ENCODE data around the gene KCNJ5. TPM values are rescaled to one million over a fixed set of nuclear protein-coding genes. Genes with fewer than 3 reads are reported as not detected.

KCNJ5 gene
- total RNA-seq, 8 experiments from 2014 or later, result 0.15 to 3.6 (median 1.2) TPM; not detected in 1

DNA sequence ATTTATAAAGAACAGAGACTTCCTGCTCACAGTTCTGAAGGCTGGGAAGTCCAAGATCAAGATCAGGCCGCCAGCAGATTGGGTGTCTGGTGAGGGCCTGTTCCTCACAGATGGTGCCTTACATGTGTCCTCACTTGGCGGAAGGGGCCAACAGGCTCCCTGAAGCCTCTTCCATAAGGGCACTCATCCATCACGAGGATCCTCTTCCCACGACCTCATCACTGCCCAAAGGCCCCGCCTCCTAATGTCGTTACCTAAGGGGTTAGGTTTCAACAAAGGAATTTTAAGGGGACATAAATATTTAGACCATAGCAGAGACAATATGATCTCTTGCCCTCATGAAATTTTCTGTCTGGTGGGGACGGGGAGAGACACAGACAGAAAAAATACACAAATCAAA is 32.9 kb downstream of the KCNJ5 start:
- ATAC-seq (replicated peaks in 6 of 8), result no peak
- Histone ChIP-seq H3K4me3 (no peak overlapping the region), H3K27ac (no peak overlapping the region), H3K4me1 (replicated peaks in 1 of 2) (peaks cover 26 to 38% of the 10 kb centered on the region in 2 donors)
- in situ Hi-C loops (cut with MboI; ENCODE audit: low pct_unique_long_range_greater_than_20kb in 2 of 9, low sequenced_read_pairs in 9 of 9, unreplicated experiment in 9 of 9), result no loop called here
- 42 to 100% (median 73%) methylated on average over 1 to 6 of the region's 7 CpGs; no CpG with 5 or more reads in 3 of the 10 experiments for WGBS, 10 experiments

DNA sequence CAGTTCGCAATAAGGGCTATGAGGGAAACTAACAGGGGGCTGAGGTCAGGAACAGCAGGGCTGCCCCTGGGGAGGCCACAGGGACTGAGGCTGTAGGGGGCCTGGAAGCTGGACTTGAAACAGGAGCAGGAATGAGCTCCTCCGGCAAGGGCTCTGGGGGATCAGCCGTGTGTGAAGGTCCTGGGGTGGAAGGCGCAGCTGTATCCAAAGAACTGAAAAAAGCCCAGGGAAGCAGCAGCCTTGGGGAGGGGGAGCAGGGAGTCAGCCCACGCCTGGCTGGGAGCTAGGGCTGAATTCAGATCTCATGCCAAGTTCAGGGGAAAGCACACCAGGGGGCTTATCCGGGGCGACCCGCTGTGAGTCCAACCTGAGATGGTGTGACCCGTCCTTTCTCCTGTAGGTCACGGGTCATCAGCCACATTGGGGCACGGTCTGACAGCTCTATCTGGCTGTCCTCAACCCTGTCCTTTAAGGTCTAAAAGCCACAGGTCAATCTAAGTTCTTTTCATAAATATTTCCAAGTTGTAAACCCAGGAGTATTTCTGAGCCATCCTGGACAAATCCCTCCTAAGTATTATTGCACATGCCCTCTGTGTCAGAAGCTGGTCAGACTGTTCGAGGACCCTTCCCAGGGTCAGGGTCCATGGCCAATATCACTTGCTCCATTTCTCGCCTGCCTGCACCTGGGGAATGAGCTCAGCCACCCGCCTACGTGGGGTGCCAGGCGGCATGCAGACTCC is 33.5 kb downstream of the KCNJ5 start:
- WGBS, 10 experiments, result 49 to 93% (median 71%) methylated on average over 1 to 10 of the region's 16 CpGs; no CpG with 5 or more reads in 3 of the 10 experiments
- Histone ChIP-seq H3K4me3 (no peak overlapping the region), H3K27ac (no peak overlapping the region), H3K4me1 (replicated peaks in 1 of 2) (peaks cover 27 to 42% of the 10 kb centered on the region in 2 donors)
- in situ Hi-C loops (cut with MboI; ENCODE audit: low pct_unique_long_range_greater_than_20kb in 2 of 9, low sequenced_read_pairs in 9 of 9, unreplicated experiment in 9 of 9), result no loop called here
- no peak for ATAC-seq (replicated peaks in 6 of 8)

DNA sequence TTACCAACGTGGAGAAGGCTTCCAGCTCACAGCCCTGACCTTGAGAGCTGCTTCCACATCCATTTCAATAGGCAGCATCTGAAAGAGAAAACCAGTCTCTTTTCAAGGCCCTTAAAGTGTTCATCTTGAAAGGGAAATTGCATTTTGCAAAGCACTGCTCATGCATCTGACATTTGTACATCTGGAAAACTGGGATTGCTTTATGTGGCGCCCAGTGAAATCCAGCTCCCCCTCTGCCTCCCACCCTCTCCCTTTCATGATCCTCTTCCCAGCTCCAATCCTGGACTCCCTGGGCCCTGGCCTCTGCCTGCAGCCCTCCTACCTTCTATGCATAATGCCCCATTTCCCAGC is 34.1 kb downstream of the KCNJ5 start:
- in situ Hi-C loops (cut with MboI; ENCODE audit: low pct_unique_long_range_greater_than_20kb in 2 of 9, low sequenced_read_pairs in 9 of 9, unreplicated experiment in 9 of 9), result no loop called here
- Histone ChIP-seq H3K27ac (no peak overlapping the region), H3K4me1 (replicated peaks in 1 of 2) (peaks cover 29 to 48% of the 10 kb centered on the region in 2 donors), H3K4me3 (no peak overlapping the region)
- ATAC-seq (replicated peaks in 6 of 8), result no peak
- 0 to 86% (median 20%) methylated on average over 1 to 2 of the region's 2 CpGs; no CpG with 5 or more reads in 5 of the 10 experiments for WGBS, 10 experiments

DNA sequence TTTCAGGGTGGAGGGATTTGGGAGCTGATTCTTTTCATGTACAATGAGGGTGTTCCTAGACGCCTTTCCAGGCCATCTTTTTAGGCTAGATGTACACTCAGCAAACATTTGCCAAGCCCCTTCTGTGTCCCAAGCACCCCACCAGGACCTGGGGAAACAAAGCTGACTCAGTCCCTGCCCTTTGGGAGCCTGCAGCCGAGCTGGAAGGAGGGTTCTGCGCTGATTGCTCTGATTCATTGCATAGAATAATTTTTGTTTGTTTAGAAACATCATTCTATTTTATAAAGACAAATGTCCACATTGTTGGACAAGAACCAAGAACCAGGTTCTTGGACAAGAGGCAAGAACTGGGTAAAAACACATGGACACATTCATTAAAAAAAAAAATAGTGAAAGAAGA is 34.8 kb downstream of the KCNJ5 start:
- no peak overlapping the region for H3K4me3 ChIP-seq
- ATAC-seq (replicated peaks in 6 of 8), result no peak
- in situ Hi-C loops (cut with MboI; ENCODE audit: low pct_unique_long_range_greater_than_20kb in 2 of 9, low sequenced_read_pairs in 9 of 9, unreplicated experiment in 9 of 9), result no loop called here
- peaks cover 29 to 48% of the 10 kb centered on the region in 2 donors for H3K4me1 ChIP-seq (replicated peaks in 1 of 2)
- WGBS, 10 experiments, result 15 to 85% (median 63%) methylated on average over 1 to 3 of the region's 3 CpGs; no CpG with 5 or more reads in 1 of the 10 experiments
- no peak overlapping the region for H3K27ac ChIP-seq

DNA sequence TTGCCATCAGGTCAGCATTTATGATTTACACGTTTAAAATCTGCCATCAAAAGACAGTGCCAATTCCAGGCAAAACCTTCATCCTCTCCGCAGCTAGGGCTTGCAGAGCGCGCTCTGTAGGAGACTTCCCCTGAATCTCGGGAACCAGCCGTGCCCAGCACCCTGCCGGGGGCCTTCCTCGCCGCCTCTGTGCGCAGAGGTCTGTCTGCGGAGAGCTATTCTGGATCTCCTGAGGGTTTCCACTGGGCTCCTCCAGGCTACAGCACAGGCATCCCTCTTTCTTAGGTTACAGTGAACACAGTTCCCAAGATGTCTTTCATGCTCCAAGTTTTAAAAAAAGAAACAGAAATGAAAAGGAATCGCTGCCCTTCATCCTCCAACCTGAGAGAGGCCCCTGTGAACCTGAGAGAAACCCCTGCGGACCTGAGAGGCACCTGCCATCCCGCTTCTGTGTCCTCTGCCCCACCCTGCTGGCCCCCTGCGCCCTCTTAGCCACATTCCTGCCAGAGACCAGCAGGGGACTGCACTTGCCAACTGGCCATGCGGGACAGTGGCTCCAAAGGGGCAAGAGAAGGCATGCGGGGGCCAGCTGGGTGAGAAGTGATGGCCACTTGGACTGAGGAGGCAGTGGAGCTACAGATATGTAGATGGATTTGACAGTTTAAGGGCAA is 35.4 kb downstream of the KCNJ5 start:
- Histone ChIP-seq H3K4me1 (replicated peaks in 1 of 2) (peaks cover 29 to 44% of the 10 kb centered on the region in 2 donors), H3K27ac (no peak overlapping the region), H3K4me3 (no peak overlapping the region)
- 46 to 89% (median 75%) methylated on average over 3 to 10 of the region's 17 CpGs; no CpG with 5 or more reads in 3 of the 10 experiments for WGBS, 10 experiments
- no peak for ATAC-seq (replicated peaks in 6 of 8)
- in situ Hi-C loops (cut with MboI; ENCODE audit: low pct_unique_long_range_greater_than_20kb in 2 of 9, low sequenced_read_pairs in 9 of 9, unreplicated experiment in 9 of 9), result no loop called here

DNA sequence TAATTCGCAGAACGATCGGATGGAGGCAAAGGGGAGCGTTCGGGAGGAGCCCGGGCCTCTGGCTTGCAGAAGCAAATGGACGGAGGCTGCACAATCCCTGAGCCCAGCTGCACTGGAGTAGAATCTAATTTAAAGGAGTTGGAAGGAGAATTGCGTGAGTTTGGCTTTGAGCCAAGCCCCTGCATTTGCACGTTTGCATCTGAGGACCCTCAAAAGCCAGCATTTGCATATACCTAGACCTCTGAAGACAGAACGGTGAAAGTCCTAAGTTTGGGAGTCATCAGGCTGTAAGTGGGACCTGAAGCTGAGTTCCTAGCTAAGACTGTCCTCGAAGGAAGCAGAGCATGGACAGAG is 35.9 kb downstream of the KCNJ5 start:
- Histone ChIP-seq H3K4me3 (no peak overlapping the region), H3K4me1 (replicated peaks in 1 of 2) (peaks cover 31 to 49% of the 10 kb centered on the region in 2 donors), H3K27ac (no peak overlapping the region)
- 32 to 78% (median 63%) methylated on average over 1 to 6 of the region's 11 CpGs; no CpG with 5 or more reads in 2 of the 10 experiments for WGBS, 10 experiments
- no peak for ATAC-seq (replicated peaks in 6 of 8)
- in situ Hi-C loops (cut with MboI; ENCODE audit: low pct_unique_long_range_greater_than_20kb in 2 of 9, low sequenced_read_pairs in 9 of 9, unreplicated experiment in 9 of 9), result no loop called here

DNA sequence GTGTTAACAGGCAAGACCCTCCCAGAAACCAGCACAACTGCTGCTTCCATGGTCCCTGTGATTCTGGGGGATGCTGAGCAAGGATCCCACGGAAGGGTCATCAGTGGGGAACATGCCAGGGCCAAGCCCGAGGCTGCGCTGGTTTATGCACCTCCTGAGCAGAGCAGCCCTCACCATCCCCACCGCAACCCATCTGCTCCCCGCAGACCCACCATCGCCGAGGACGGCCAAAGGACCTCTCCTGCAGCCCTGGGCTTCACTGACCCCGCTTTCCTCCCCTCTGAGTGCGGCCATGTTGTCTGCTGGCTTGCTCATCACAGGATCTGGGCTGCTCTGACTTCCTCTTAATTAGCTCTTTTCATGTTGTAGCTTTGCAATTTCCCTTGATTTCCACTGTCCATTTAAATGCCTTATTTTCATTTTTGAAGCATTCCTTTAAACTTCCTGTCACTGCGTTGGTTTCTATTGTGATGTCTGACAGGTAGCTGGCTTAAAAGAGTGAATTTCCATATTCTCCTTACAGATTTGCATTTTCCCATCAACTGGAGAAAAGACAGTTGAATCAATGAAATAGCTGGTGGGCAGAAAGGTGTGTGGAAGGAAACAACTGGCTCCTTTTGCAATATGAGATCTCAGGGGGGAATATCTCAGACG is 36.7 kb downstream of the KCNJ5 start:
- no peak for ATAC-seq (replicated peaks in 6 of 8)
- Histone ChIP-seq H3K27ac (no peak overlapping the region), H3K4me3 (no peak overlapping the region), H3K4me1 (replicated peaks in 1 of 2) (peaks cover 34 to 51% of the 10 kb centered on the region in 2 donors)
- in situ Hi-C loops (cut with MboI; ENCODE audit: low pct_unique_long_range_greater_than_20kb in 2 of 9, low sequenced_read_pairs in 9 of 9, unreplicated experiment in 9 of 9), result no loop called here
- 54 to 100% (median 83%) methylated on average over 1 to 9 of the region's 12 CpGs; no CpG with 5 or more reads in 1 of the 10 experiments for WGBS, 10 experiments

DNA sequence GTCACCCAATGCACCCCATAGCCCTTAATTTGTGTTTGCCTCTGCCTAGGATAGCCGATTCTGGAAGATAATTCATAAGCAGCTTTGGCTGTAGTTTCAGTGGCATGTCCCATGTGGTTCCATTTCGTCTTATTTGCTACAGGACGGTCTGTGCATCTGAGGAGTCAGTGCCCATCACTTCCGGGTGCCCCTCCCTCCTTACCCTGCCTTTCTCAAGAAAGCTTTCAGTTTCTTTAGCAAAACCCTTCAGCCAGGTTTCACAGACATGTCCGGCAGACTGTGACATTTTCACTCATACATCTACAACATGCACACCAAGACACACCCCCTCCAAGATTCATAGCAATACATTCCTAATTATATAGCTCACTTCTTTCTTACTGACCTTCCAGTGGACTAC is 37.2 kb downstream of the KCNJ5 start:
- WGBS, 10 experiments, result 28 to 100% (median 67%) methylated on average over 1 to 5 of the region's 5 CpGs; no CpG with 5 or more reads in 1 of the 10 experiments

DNA sequence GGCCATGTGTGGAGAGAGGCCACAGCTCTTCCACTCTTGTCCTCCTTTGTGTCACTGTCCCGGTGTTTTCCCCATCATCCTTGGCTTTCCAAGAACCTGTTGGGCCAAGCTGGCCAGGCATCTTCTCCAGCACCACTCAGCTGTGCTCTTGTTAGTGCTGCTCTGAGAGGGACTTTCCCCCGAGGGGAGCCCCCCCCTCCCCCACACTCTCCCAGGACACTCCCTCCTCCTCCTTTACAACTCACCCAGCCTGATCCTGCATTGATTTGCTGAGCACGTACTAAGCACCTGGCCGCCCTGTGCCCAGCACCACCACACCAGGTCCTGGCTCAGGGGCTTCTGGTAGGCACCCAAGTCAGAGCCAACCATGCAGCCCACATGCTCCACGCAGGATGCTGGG is 38.3 kb downstream of the KCNJ5 start:
- peak overlapping the region; percentile 45 to 67 for H3K27ac ChIP-seq
- ATAC-seq (replicated peaks in 6 of 8), result peak in 6 of 8 experiments; percentile 23 to 31 (median 25)
- in situ Hi-C loops (cut with MboI; ENCODE audit: low pct_unique_long_range_greater_than_20kb in 2 of 9, low sequenced_read_pairs in 9 of 9, unreplicated experiment in 9 of 9), result no loop called here
- H3K4me3 ChIP-seq, result no peak overlapping the region
- H3K4me1 ChIP-seq (replicated peaks in 1 of 2), result peaks cover 34 to 51% of the 10 kb centered on the region in 2 donors
- 100% methylated on average over 1 of the region's 5 CpGs; no CpG with 5 or more reads in 9 of the 10 experiments for WGBS, 10 experiments

More for the DNA sequence above, 37.2 kb downstream of the KCNJ5 start:
- Histone ChIP-seq H3K27ac (no peak overlapping the region), H3K4me1 (replicated peaks in 1 of 2) (peaks cover 34 to 51% of the 10 kb centered on the region in 2 donors), H3K4me3 (no peak overlapping the region)
- ATAC-seq (replicated peaks in 6 of 8), result no peak
- in situ Hi-C loops (cut with MboI; ENCODE audit: low pct_unique_long_range_greater_than_20kb in 2 of 9, low sequenced_read_pairs in 9 of 9, unreplicated experiment in 9 of 9), result no loop called here

DNA sequence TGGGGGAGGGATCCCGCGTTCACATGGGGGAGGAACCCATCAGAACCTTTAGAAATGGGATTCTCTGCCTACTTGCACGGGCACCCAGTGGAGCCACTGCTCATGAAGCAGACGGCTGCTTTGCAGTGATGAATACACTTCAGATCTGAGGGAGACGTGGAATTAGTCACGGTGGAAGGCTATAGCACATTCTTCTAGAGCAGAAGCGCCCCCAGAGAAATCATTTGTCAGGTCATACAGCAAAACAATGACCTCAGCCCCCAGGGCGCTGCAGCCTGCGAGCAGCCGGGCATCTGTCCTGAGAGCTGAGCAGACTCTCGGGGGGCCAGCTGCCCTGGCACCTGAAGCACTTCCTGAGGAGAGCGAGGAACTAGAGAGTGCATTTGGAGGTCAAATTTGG is 38.8 kb downstream of the KCNJ5 start:
- in situ Hi-C loops (cut with MboI; ENCODE audit: low pct_unique_long_range_greater_than_20kb in 2 of 9, low sequenced_read_pairs in 9 of 9, unreplicated experiment in 9 of 9), result no loop called here
- 20 to 53% (median 43%) methylated on average over 3 to 8 of the region's 12 CpGs; no CpG with 5 or more reads in 6 of the 10 experiments for WGBS, 10 experiments
- Histone ChIP-seq H3K27ac (peak overlapping the region; percentile 45 to 67), H3K4me1 (replicated peaks in 1 of 2) (peaks cover 32 to 48% of the 10 kb centered on the region in 2 donors), H3K4me3 (no peak overlapping the region)
- peak in 6 of 8 experiments; percentile 13 to 93 (median 90) for ATAC-seq (replicated peaks in 6 of 8)

DNA sequence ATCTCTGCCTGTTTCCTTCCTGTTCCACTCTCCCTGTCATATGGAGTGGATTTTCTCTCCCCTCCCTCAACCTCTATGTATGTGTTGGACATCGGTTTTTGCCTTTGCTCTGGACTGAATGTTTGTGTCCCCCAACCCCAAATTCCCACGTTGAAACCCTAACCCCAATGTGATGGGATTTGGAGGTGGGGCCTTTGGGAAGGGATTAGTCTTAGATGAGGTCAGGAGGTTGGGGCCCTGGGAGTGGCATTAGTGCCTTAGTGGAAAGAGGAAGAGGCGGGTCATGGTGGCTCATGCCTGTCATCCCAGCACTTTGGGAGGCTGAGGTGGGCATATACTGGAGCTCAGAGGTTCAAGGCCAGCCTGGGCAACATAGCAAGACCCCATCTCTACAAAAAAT is 39.9 kb downstream of the KCNJ5 start:
- no peak for ATAC-seq (replicated peaks in 6 of 8)
- H3K4me1 ChIP-seq (replicated peaks in 1 of 2), result peaks cover 28 to 39% of the 10 kb centered on the region in 2 donors
- in situ Hi-C loops (cut with MboI; ENCODE audit: low pct_unique_long_range_greater_than_20kb in 2 of 9, low sequenced_read_pairs in 9 of 9, unreplicated experiment in 9 of 9), result no loop called here
- no peak overlapping the region for H3K27ac ChIP-seq
- H3K4me3 ChIP-seq, result no peak overlapping the region
- 66 to 100% (median 91%) methylated on average over 1 to 2 of the region's 3 CpGs; no CpG with 5 or more reads in 6 of the 10 experiments for WGBS, 10 experiments

DNA sequence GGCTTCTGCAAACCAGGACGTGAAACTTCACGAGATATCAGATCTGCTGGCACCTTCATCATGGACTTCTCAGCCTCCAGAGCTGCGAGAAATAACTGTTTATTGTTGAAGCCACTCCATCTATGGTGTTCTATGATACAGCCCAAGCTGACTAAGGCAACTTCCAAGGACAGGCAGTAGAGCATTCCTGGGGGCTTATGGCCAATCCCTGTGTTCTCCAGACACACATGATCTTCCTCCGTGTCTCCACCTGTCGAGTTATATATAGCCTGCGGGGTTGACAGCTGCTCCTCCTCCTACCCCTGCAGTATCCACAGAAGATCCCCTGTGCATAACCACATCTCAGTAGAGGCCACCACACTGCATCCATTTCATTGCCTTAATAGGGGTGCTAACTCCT is 40.5 kb downstream of the KCNJ5 start:
- ATAC-seq (replicated peaks in 6 of 8), result peak in 4 of 8 experiments; percentile 28 to 71 (median 53)
- WGBS, 10 experiments, result 30 to 100% (median 85%) methylated on average over 2 to 5 of the region's 6 CpGs; no CpG with 5 or more reads in 4 of the 10 experiments
- no peak overlapping the region for H3K27ac ChIP-seq
- in situ Hi-C loops (cut with MboI; ENCODE audit: low pct_unique_long_range_greater_than_20kb in 2 of 9, low sequenced_read_pairs in 9 of 9, unreplicated experiment in 9 of 9), result no loop called here
- peaks cover 28 to 42% of the 10 kb centered on the region in 2 donors for H3K4me1 ChIP-seq (replicated peaks in 1 of 2)
- H3K4me3 ChIP-seq, result no peak overlapping the region
